B cell (primary cell): Measurements from ENCODE around the gene CTTN.

Experiments used
- CTCF ChIP-seq: fragments of 200-600 bp; IDR thresholded peaks from one replicate; pipeline ENCODE4 v1.8.0; 2022; ENCODE audit warnings: antibody characterized with exemption, mild to moderate bottlenecking
- EZH2 ChIP-seq: IDR thresholded peaks from 2 replicates; pipeline ENCODE4 v1.6.1; 2012; ENCODE audit warnings: borderline replicate concordance, low read depth, mild to moderate bottlenecking, moderate library complexity, low read length; ENCODE audit not compliant: insufficient read depth, poor library complexity, severe bottlenecking

- TF ChIP-seq CTCF (no peak), EZH2 (no peak)
Measured at GRCh38 chr11:70381350-70381749, 17.0 kb upstream of the CTTN start.
